DOHH2 (cell line): ENCODE data around the gene ABI1.

ENCODE experiments used
- H3F3A ChIP-seq: fragments of 200-600 bp; sonication (generic), shearing (Covaris generic); 2 replicates; pipeline ENCODE4 v1.6.0; 2016; ENCODE audit warnings: antibody characterized with exemption, mild to moderate bottlenecking; ENCODE audit not compliant: control insufficient read depth, insufficient read depth
- H3K27ac ChIP-seq: fragments of 200-600 bp; sonication (generic); 2 replicates; pipeline ENCODE4 v1.5.1; 2014; ENCODE audit warnings: low read depth, mild to moderate bottlenecking, low read length, moderate library complexity
- H3K27me3 ChIP-seq: fragments of 200-600 bp; sonication (generic); 2 replicates; pipeline ENCODE4 v1.6.1; 2014; ENCODE audit warnings: mild to moderate bottlenecking, low read length, mixed read lengths; ENCODE audit not compliant: control insufficient read depth
- H3K36me3 ChIP-seq: fragments of 200-600 bp; sonication (generic); 2 replicates; pipeline ENCODE4 v1.6.1; 2014; ENCODE audit warnings: mild to moderate bottlenecking, low read length, moderate library complexity, mixed read lengths; ENCODE audit not compliant: control insufficient read depth
- H3K4me1 ChIP-seq: fragments of 200-600 bp; sonication (generic); 2 replicates; pipeline ENCODE4 v1.6.1; 2014; ENCODE audit warnings: mild to moderate bottlenecking, low read length, mixed read lengths; ENCODE audit not compliant: control insufficient read depth
- H3K4me2 ChIP-seq: fragments of 200-600 bp; sonication (generic); 2 replicates; pipeline ENCODE4 v1.6.0; 2014; ENCODE audit warnings: mild to moderate bottlenecking, low read length, moderate library complexity
- H3K4me3 ChIP-seq: fragments of 200-600 bp; sonication (generic); 2 replicates; pipeline ENCODE4 v1.5.1; 2014; ENCODE audit warnings: mild to moderate bottlenecking, low read length, mixed read lengths
- H3K79me2 ChIP-seq: fragments of 200-600 bp; sonication (generic); 2 replicates; pipeline ENCODE4 v1.6.1; 2014; ENCODE audit warnings: mild to moderate bottlenecking, low read length, mixed read lengths; ENCODE audit not compliant: control insufficient read depth
- H3K9me2 ChIP-seq: fragments of 200-600 bp; sonication (generic); replicated peaks from 2 replicates; pipeline ENCODE4 v1.6.1; 2014; ENCODE audit warnings: mild to moderate bottlenecking, low read length, mixed read lengths; ENCODE audit not compliant: control insufficient read depth
- H3K9me3 ChIP-seq: fragments of 200-600 bp; sonication (generic); 2 replicates; pipeline ENCODE4 v1.6.1; 2014; ENCODE audit warnings: antibody characterized with exemption, low read length, mixed read lengths; ENCODE audit not compliant: control insufficient read depth, insufficient read depth
- H4K20me1 ChIP-seq: fragments of 200-600 bp; sonication (generic); 2 replicates; pipeline ENCODE4 v1.6.0; 2014; ENCODE audit warnings: low read depth, mild to moderate bottlenecking, antibody characterized with exemption, low read length, moderate library complexity; ENCODE audit not compliant: control insufficient read depth, insufficient read depth
- EZH2phosphoT487 ChIP-seq: fragments of 200-600 bp; sonication (generic); IDR thresholded peaks from 2 replicates; pipeline ENCODE4 v1.6.1; 2017; ENCODE audit warnings: borderline replicate concordance, mild to moderate bottlenecking, antibody characterized with exemption, low read length, moderate library complexity, mixed read lengths
- TF ChIP-seq, protein P1 (sequence below): fragments of 200-600 bp; sonication (generic); IDR thresholded peaks from one replicate; pipeline ENCODE4 v1.5.1; 2014; ENCODE audit warnings: antibody characterized with exemption, mild to moderate bottlenecking, low read depth, low read length; ENCODE audit not compliant: poor library complexity, severe bottlenecking

ABI1 gene

DNA sequence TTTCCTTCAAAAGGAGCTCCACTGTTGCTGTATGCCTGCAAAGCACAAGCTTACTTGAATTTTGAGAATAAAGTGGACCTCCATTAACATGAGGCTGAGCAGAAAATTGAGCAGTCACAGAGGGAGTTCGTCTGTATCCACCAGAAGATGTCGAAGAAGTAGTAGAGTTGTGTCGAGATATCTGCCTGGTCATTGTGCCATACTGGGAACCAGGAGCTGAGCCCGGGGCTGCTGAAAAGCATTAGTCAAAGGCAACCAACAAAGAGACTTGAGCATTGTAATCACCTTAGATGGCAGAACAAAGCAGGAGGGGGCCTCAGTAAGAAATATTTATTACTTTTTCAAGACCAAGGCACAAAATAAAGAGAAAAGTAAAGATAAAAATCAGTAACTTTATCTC, 101.8 kb downstream of the ABI1 start:
- Histone ChIP-seq H3K27me3 (no peaks in the 10 kb centered on the region), H3F3A (peaks cover 26% of the 10 kb centered on the region; the same call in 1 of the 2 replicates), H3K27ac (no peak overlapping the region), H3K9me3 (no peaks in the 10 kb centered on the region), H3K4me1 (peaks cover 38% of the 10 kb centered on the region), H3K4me3 (no peak overlapping the region), H4K20me1 (no peaks in the 10 kb centered on the region), H3K9me2 (no peaks in the 10 kb centered on the region), H3K36me3 (peaks cover 56% of the 10 kb centered on the region), H3K79me2 (peaks cover 24% of the 10 kb centered on the region), H3K4me2 (no peak overlapping the region)
- TF ChIP-seq, protein P1, sequence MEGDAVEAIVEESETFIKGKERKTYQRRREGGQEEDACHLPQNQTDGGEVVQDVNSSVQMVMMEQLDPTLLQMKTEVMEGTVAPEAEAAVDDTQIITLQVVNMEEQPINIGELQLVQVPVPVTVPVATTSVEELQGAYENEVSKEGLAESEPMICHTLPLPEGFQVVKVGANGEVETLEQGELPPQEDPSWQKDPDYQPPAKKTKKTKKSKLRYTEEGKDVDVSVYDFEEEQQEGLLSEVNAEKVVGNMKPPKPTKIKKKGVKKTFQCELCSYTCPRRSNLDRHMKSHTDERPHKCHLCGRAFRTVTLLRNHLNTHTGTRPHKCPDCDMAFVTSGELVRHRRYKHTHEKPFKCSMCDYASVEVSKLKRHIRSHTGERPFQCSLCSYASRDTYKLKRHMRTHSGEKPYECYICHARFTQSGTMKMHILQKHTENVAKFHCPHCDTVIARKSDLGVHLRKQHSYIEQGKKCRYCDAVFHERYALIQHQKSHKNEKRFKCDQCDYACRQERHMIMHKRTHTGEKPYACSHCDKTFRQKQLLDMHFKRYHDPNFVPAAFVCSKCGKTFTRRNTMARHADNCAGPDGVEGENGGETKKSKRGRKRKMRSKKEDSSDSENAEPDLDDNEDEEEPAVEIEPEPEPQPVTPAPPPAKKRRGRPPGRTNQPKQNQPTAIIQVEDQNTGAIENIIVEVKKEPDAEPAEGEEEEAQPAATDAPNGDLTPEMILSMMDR: no peak
- TF ChIP-seq EZH2phosphoT487: no peak

DNA sequence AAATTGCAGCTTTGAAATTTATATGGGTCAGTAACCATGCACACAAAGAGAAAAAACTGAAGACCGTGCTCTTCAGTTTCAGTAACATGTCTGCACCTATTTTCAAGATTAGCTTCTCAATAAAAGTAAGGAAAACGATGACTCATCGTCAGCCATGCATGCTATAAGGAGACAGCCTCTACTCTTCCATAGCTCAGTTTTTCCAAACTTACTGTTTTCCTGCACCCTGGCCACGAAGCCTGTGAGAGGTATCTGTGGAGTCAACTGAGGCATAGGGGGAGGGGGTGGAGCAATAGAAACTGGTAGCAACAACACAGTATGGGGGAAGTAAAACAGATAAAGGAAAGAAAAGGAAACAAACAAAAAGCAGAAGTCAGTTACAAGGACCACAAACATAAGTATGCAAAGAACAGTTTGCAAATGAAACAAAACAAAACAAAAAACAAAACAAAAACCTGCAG, 105.3 kb downstream of the ABI1 start:
- peaks cover 42% of the 10 kb centered on the region for H3K4me1 ChIP-seq
- H3K36me3 ChIP-seq: peaks cover 69% of the 10 kb centered on the region
- H3F3A ChIP-seq: peaks cover 26% of the 10 kb centered on the region; the same call in 1 of the 2 replicates
- peaks cover 24% of the 10 kb centered on the region for H3K79me2 ChIP-seq
- peak overlapping the region; percentile 46 for H3K4me3 ChIP-seq
- H3K9me3 ChIP-seq: no peaks in the 10 kb centered on the region
- H3K27me3 ChIP-seq: no peaks in the 10 kb centered on the region
- no peak for TF ChIP-seq EZH2phosphoT487
- TF ChIP-seq, protein P1: no peak
- H3K4me2 ChIP-seq: peak overlapping the region; percentile 62
- no peaks in the 10 kb centered on the region for H4K20me1 ChIP-seq
- H3K9me2 ChIP-seq: no peaks in the 10 kb centered on the region
- H3K27ac ChIP-seq: peak overlapping the region; percentile 57

DNA sequence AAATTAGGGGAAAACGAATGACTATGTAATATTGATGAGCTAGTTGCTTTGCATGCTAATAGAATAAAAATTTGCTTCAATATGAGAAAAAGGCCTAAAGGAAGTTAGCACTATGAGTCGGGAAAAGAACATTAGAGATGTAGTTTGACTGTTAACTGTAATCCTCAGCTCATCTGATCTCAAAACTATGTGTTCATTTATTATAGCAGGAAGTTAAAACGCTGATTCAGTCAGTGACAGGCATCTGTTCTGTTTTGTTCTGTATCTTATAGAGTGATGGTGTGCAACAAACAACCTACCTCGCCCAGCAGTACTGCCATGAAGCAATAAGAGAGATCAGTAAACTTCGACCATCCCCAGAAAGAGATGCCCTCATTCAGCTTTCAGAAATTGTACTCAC, 114.7 kb downstream of the ABI1 start:
- peaks cover 33% of the 10 kb centered on the region for H3K4me1 ChIP-seq
- H4K20me1 ChIP-seq: no peaks in the 10 kb centered on the region
- H3K9me2 ChIP-seq: no peaks in the 10 kb centered on the region
- H3K27me3 ChIP-seq: no peaks in the 10 kb centered on the region
- peaks cover 89% of the 10 kb centered on the region for H3K36me3 ChIP-seq
- H3K27ac ChIP-seq: no peak overlapping the region
- no peak overlapping the region for H3K4me2 ChIP-seq
- TF ChIP-seq, protein P1: no peak
- peaks cover 52% of the 10 kb centered on the region for H3F3A ChIP-seq
- no peak overlapping the region for H3K4me3 ChIP-seq
- no peaks in the 10 kb centered on the region for H3K9me3 ChIP-seq
- peaks cover 21% of the 10 kb centered on the region for H3K79me2 ChIP-seq

DNA sequence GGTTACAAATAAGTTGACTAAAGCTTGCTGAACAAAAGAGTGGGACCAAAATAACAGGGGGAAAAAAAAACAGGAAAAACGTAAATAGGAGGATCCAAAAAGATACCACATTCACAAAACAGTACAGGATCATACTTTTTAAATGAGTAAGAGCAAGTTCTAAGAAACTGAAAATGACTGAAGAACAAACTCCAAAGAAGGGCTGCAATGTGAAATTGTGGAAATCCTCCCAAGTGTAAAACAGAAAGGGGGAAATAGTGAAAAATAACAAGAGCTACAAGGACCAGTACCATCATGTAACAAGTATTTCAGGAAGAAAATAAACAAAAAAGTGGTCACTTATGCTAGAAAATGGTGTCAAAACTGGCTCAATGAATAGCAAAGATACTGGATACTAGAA, 116.9 kb downstream of the ABI1 start:
- H3F3A ChIP-seq: peaks cover 52% of the 10 kb centered on the region
- H3K36me3 ChIP-seq: peaks cover 86% of the 10 kb centered on the region
- TF ChIP-seq EZH2phosphoT487: no peak
- TF ChIP-seq, protein P1: no peak
- H3K27ac ChIP-seq: peak overlapping the region; percentile 72
- no peaks in the 10 kb centered on the region for H3K9me3 ChIP-seq
- no peaks in the 10 kb centered on the region for H3K9me2 ChIP-seq
- H3K27me3 ChIP-seq: no peaks in the 10 kb centered on the region
- H3K4me2 ChIP-seq: no peak overlapping the region
- H4K20me1 ChIP-seq: no peaks in the 10 kb centered on the region
- peaks cover 55% of the 10 kb centered on the region for H3K4me1 ChIP-seq
- H3K4me3 ChIP-seq: no peak overlapping the region
- peaks cover 22% of the 10 kb centered on the region for H3K79me2 ChIP-seq
